ENCODE data around the gene KCNK10. TPM values are rescaled to one million over a fixed set of nuclear protein-coding genes. Genes with fewer than 3 reads are reported as not detected.

Gene KCNK10
- polyA plus RNA-seq, 3 donors = 0.05 TPM; not detected in 2

- Histone ChIP-seq H3K4me1 (ENCODE audit: control insufficient read depth in 1 of 2, insufficient read depth in 2 of 2, low read length in 2 of 2) (peaks cover 12 to 17% of the 10 kb centered on the region in 2 donors), H3K27me3 (ENCODE audit: control insufficient read depth in 2 of 2, insufficient read depth in 2 of 2, low read length in 2 of 2) (peaks cover 86 to 96% of the 10 kb centered on the region in 2 donors), H3K9me3 (replicated peaks in 1 of 2; ENCODE audit: control insufficient read depth in 1 of 2, insufficient read depth in 1 of 2, low read length in 2 of 2) (peaks cover 2 to 55% of the 10 kb centered on the region in 2 donors), H3K4me2 (replicated peaks; ENCODE audit: extremely low read depth, low read length, poor library complexity, severe bottlenecking) (no peak overlapping the region), H3K79me2 (ENCODE audit: insufficient read depth, low read length) (no peaks in the 10 kb centered on the region), H3K36me3 (replicated peaks in 1 of 2; ENCODE audit: control insufficient read depth in 1 of 2, insufficient read depth in 2 of 2, low read length in 2 of 2) (no peaks in the 10 kb centered on the region), H3K4me3 (replicated peaks in 1 of 3; ENCODE audit: low read depth in 2 of 3, low read length in 3 of 3) (no peak overlapping the region), H3K9ac (ENCODE audit: insufficient read depth, low read length, poor library complexity, severe bottlenecking) (no peak overlapping the region), H2AFZ (ENCODE audit: insufficient read depth, low read depth, low read length, poor library complexity, severe bottlenecking) (no peak overlapping the region), H3K27ac (ENCODE audit: low read depth in 1 of 2, low read length in 2 of 2) (no peak overlapping the region), H4K20me1 (ENCODE audit: insufficient read depth, low read length) (no peaks in the 10 kb centered on the region)
- Mint-ChIP-seq H3K4me3 (peak overlapping the region in 1 of 2 donors; percentile 86), H3K9me3 (peaks cover 0 to 29% (median 16%) of the 10 kb centered on the region in 7 donors), H3K27ac (no peak overlapping the region), H3K36me3 (peaks cover 0 to 5% of the 10 kb centered on the region in 2 donors), H3K4me1 (peaks cover 5% of the 10 kb centered on the region), H3K27me3 (ENCODE audit: low read depth in 3 of 3) (peaks cover 50 to 65% (median 59%) of the 10 kb centered on the region in 3 donors)
- no peak for DNase-seq
- WGBS (ENCODE audit: insufficient coverage) = 52% methylated on average over 5 of the region's 6 CpGs
- intact Hi-C loops (cut with micrococcal nuclease) = no loop called here
- no peak for TF ChIP-seq CTCF (IDR thresholded peaks at IDR 0.05)
Measured at GRCh38 chr14:88324930-88325329, 1.9 kb upstream of the KCNK10 start.

- no peak for TF ChIP-seq CTCF (IDR thresholded peaks at IDR 0.05)
- peaks cover 88 to 96% of the 10 kb centered on the region in 2 donors for H3K27me3 ChIP-seq (ENCODE audit: control insufficient read depth in 2 of 2, insufficient read depth in 2 of 2, low read length in 2 of 2)
- intact Hi-C loops (cut with micrococcal nuclease) = no loop called here
- no peak for DNase-seq
- H3K79me2 ChIP-seq (ENCODE audit: insufficient read depth, low read length) = no peaks in the 10 kb centered on the region
- no peaks in the 10 kb centered on the region for H4K20me1 ChIP-seq (ENCODE audit: insufficient read depth, low read length)
- H3K36me3 Mint-ChIP-seq = peaks cover 0 to 5% of the 10 kb centered on the region in 2 donors
- no peaks in the 10 kb centered on the region for H3K36me3 ChIP-seq (replicated peaks in 1 of 2; ENCODE audit: control insufficient read depth in 1 of 2, insufficient read depth in 2 of 2, low read length in 2 of 2)
- H3K27ac ChIP-seq (ENCODE audit: low read depth in 1 of 2, low read length in 2 of 2) = no peak overlapping the region
- 75% methylated on average over 1 of the region's 4 CpGs for WGBS (ENCODE audit: insufficient coverage)
- peaks cover 50 to 60% (median 55%) of the 10 kb centered on the region in 3 donors for H3K27me3 Mint-ChIP-seq (ENCODE audit: low read depth in 3 of 3)
- no peak overlapping the region for H3K27ac Mint-ChIP-seq
- no peak overlapping the region for H3K4me3 ChIP-seq (replicated peaks in 1 of 3; ENCODE audit: low read depth in 2 of 3, low read length in 3 of 3)
- H3K4me3 Mint-ChIP-seq = peak overlapping the region in 1 of 2 donors; percentile 86
- H2AFZ ChIP-seq (ENCODE audit: insufficient read depth, low read depth, low read length, poor library complexity, severe bottlenecking) = no peak overlapping the region
- peaks cover 5% of the 10 kb centered on the region for H3K4me1 Mint-ChIP-seq
- peaks cover 12 to 17% of the 10 kb centered on the region in 2 donors for H3K4me1 ChIP-seq (ENCODE audit: control insufficient read depth in 1 of 2, insufficient read depth in 2 of 2, low read length in 2 of 2)
- peaks cover 0 to 29% (median 16%) of the 10 kb centered on the region in 7 donors for H3K9me3 Mint-ChIP-seq
- H3K9ac ChIP-seq (ENCODE audit: insufficient read depth, low read length, poor library complexity, severe bottlenecking) = no peak overlapping the region
- no peak overlapping the region for H3K4me2 ChIP-seq (replicated peaks; ENCODE audit: extremely low read depth, low read length, poor library complexity, severe bottlenecking)
- peaks cover 2 to 55% of the 10 kb centered on the region in 2 donors for H3K9me3 ChIP-seq (replicated peaks in 1 of 2; ENCODE audit: control insufficient read depth in 1 of 2, insufficient read depth in 1 of 2, low read length in 2 of 2)
Measured at GRCh38 chr14:88324491-88324890, 1.4 kb upstream of the KCNK10 start.

All from CD14-positive monocyte (primary cell).